ENCODE measurements around the gene IFNL1. TPM values are rescaled to one million over a fixed set of nuclear protein-coding genes. Genes with fewer than 3 reads are reported as not detected.

The IFNL1 gene
- total and polyA plus RNA-seq, 4 experiments from 2014 or later = 1.6 TPM; not detected in 3

- peaks cover 40 to 46% of the 10 kb centered on the region in 2 donors for H3K36me3 Mint-ChIP-seq
- no peaks in the 10 kb centered on the region for H3K9me3 Mint-ChIP-seq
- no peaks in the 10 kb centered on the region for H3K36me3 ChIP-seq (ENCODE audit: insufficient read depth, low read length)
- intact Hi-C loops (cut with micrococcal nuclease) = no loop called here
- POLR2A ChIA-PET (ENCODE audit: partially characterized antibody) = no interaction called here
- no peak for DNase-seq
- H3K4me3 ChIP-seq (ENCODE audit: low read length in 2 of 2) = no peak overlapping the region
- no peaks in the 10 kb centered on the region for H3K9me3 ChIP-seq (ENCODE audit: control insufficient read depth in 1 of 2, low read length in 2 of 2)
- H3K27ac Mint-ChIP-seq = peak overlapping the region in 2 of 7 donors; percentile 48 to 77
- peaks cover 2 to 13% (median 4%) of the 10 kb centered on the region in 4 donors for H3K4me1 Mint-ChIP-seq
- no peak overlapping the region for H3K4me3 Mint-ChIP-seq
- H3K4me1 ChIP-seq (ENCODE audit: insufficient read depth, low read length) = no peaks in the 10 kb centered on the region
- H3K27me3 Mint-ChIP-seq = no peaks in the 10 kb centered on the region
- H3K27ac ChIP-seq (ENCODE audit: low read depth, low read length) = no peak overlapping the region
- CTCF ChIA-PET (ENCODE audit: partially characterized antibody) = interaction anchor here (2.5 kb wide), 1 partner anchor 16 kb away, joined by 7 read pairs; no protein-coding TSS in a partner anchor
- no peaks in the 10 kb centered on the region for H3K27me3 ChIP-seq (ENCODE audit: insufficient read depth, low read length)
Observed at GRCh38 chr19:39310558-39311311, 14.5 kb downstream of the IFNL1 start.

- Histone ChIP-seq H3K4me3 (ENCODE audit: low read length in 2 of 2) (no peak overlapping the region), H3K9me3 (ENCODE audit: control insufficient read depth in 1 of 2, low read length in 2 of 2) (no peaks in the 10 kb centered on the region), H3K27me3 (ENCODE audit: insufficient read depth, low read length) (no peaks in the 10 kb centered on the region), H3K4me1 (ENCODE audit: insufficient read depth, low read length) (peaks cover 1% of the 10 kb centered on the region), H3K36me3 (ENCODE audit: insufficient read depth, low read length) (no peaks in the 10 kb centered on the region), H3K27ac (ENCODE audit: low read depth, low read length) (no peak overlapping the region)
- H3K36me3 Mint-ChIP-seq = peaks cover 42% of the 10 kb centered on the region in 2 donors
- no peaks in the 10 kb centered on the region for H3K27me3 Mint-ChIP-seq
- H3K27ac Mint-ChIP-seq = no peak overlapping the region
- ChIA-PET POLR2A (ENCODE audit: partially characterized antibody) (interaction anchor here (1.5 kb wide), 1 partner anchor 76 kb away, joined by 3 read pairs; no protein-coding TSS in a partner anchor), CTCF (ENCODE audit: partially characterized antibody) (no interaction called here)
- DNase-seq = no peak
- no peaks in the 10 kb centered on the region for H3K9me3 Mint-ChIP-seq
- intact Hi-C loops (cut with micrococcal nuclease) = no loop called here
- H3K4me3 Mint-ChIP-seq = no peak overlapping the region
- peaks cover 6 to 16% (median 10%) of the 10 kb centered on the region in 4 donors for H3K4me1 Mint-ChIP-seq
Observed at GRCh38 chr19:39314016-39314728, 18.0 kb downstream of the IFNL1 start.

GRCh38 chr19:39315933-39316332 lies 19.7 kb downstream of the IFNL1 start:
- Histone ChIP-seq H3K27me3 (ENCODE audit: insufficient read depth, low read length) (no peaks in the 10 kb centered on the region), H3K36me3 (ENCODE audit: insufficient read depth, low read length) (no peaks in the 10 kb centered on the region), H3K9me3 (ENCODE audit: control insufficient read depth in 1 of 2, low read length in 2 of 2) (no peaks in the 10 kb centered on the region), H3K4me1 (ENCODE audit: insufficient read depth, low read length) (peaks cover 13% of the 10 kb centered on the region), H3K4me3 (ENCODE audit: low read length in 2 of 2) (no peak overlapping the region), H3K27ac (ENCODE audit: low read depth, low read length) (no peak overlapping the region)
- no peak overlapping the region for H3K4me3 Mint-ChIP-seq
- H3K27me3 Mint-ChIP-seq = no peaks in the 10 kb centered on the region
- peak overlapping the region in 2 of 7 donors; percentile 29 to 72 for H3K27ac Mint-ChIP-seq
- POLR2A ChIA-PET (ENCODE audit: partially characterized antibody) = no interaction called here
- intact Hi-C loops (cut with micrococcal nuclease) = no loop called here
- H3K36me3 Mint-ChIP-seq = peaks cover 30 to 36% of the 10 kb centered on the region in 2 donors
- no peak for DNase-seq
- H3K9me3 Mint-ChIP-seq = no peaks in the 10 kb centered on the region
- CTCF ChIA-PET (ENCODE audit: partially characterized antibody) = interaction anchor here (1.5 kb wide), 1 partner anchor 12 kb away, joined by 10 read pairs; no protein-coding TSS in a partner anchor
- H3K4me1 Mint-ChIP-seq = peaks cover 8 to 19% (median 17%) of the 10 kb centered on the region in 4 donors

GRCh38 chr19:39316627-39317321 lies 20.6 kb downstream of the IFNL1 start:
- DNase-seq = no peak
- peak overlapping the region in 4 of 7 donors; percentile 27 to 63 (median 52) for H3K27ac Mint-ChIP-seq

GRCh38 chr19:39317476-39317875 lies 21.3 kb downstream of the IFNL1 start:
- peaks cover 13% of the 10 kb centered on the region for H3K4me1 ChIP-seq (ENCODE audit: insufficient read depth, low read length)
- Mint-ChIP-seq H3K27me3 (no peaks in the 10 kb centered on the region), H3K27ac (peak overlapping the region in 2 of 7 donors; percentile 27 to 41), H3K36me3 (peaks cover 20 to 25% of the 10 kb centered on the region in 2 donors), H3K9me3 (no peaks in the 10 kb centered on the region), H3K4me1 (peaks cover 13 to 30% (median 24%) of the 10 kb centered on the region in 4 donors), H3K4me3 (no peak overlapping the region)
- ChIA-PET CTCF (ENCODE audit: partially characterized antibody) (no interaction called here), POLR2A (ENCODE audit: partially characterized antibody) (no interaction called here)
- H3K27ac ChIP-seq (ENCODE audit: low read depth, low read length) = no peak overlapping the region
- H3K36me3 ChIP-seq (ENCODE audit: insufficient read depth, low read length) = no peaks in the 10 kb centered on the region
- no peaks in the 10 kb centered on the region for H3K9me3 ChIP-seq (ENCODE audit: control insufficient read depth in 1 of 2, low read length in 2 of 2)
- DNase-seq = no peak
- H3K27me3 ChIP-seq (ENCODE audit: insufficient read depth, low read length) = no peaks in the 10 kb centered on the region
- H3K4me3 ChIP-seq (ENCODE audit: low read length in 2 of 2) = no peak overlapping the region
- intact Hi-C loops (cut with micrococcal nuclease) = no loop called here

More at GRCh38 chr19:39316627-39317321, 20.6 kb downstream of the IFNL1 start:
- H3K4me1 Mint-ChIP-seq = peaks cover 13 to 27% (median 22%) of the 10 kb centered on the region in 4 donors
- peaks cover 13% of the 10 kb centered on the region for H3K4me1 ChIP-seq (ENCODE audit: insufficient read depth, low read length)
- no peaks in the 10 kb centered on the region for H3K36me3 ChIP-seq (ENCODE audit: insufficient read depth, low read length)
- no peaks in the 10 kb centered on the region for H3K27me3 ChIP-seq (ENCODE audit: insufficient read depth, low read length)
- intact Hi-C loops (cut with micrococcal nuclease) = no loop called here
- no peak overlapping the region for H3K4me3 ChIP-seq (ENCODE audit: low read length in 2 of 2)
- H3K4me3 Mint-ChIP-seq = peak overlapping the region in 1 of 8 donors; percentile 7
- H3K27ac ChIP-seq (ENCODE audit: low read depth, low read length) = no peak overlapping the region
- peaks cover 24 to 29% of the 10 kb centered on the region in 2 donors for H3K36me3 Mint-ChIP-seq
- H3K9me3 ChIP-seq (ENCODE audit: control insufficient read depth in 1 of 2, low read length in 2 of 2) = no peaks in the 10 kb centered on the region
- H3K27me3 Mint-ChIP-seq = no peaks in the 10 kb centered on the region
- POLR2A ChIA-PET (ENCODE audit: partially characterized antibody) = no interaction called here
- CTCF ChIA-PET (ENCODE audit: partially characterized antibody) = interaction anchor here (1.5 kb wide), 1 partner anchor 11 kb away, joined by 10 read pairs; no protein-coding TSS in a partner anchor
- no peaks in the 10 kb centered on the region for H3K9me3 Mint-ChIP-seq

GRCh38 chr19:39318071-39318470 lies 21.9 kb downstream of the IFNL1 start:
- Mint-ChIP-seq H3K4me1 (peaks cover 13 to 33% (median 27%) of the 10 kb centered on the region in 4 donors), H3K27me3 (no peaks in the 10 kb centered on the region), H3K36me3 (peaks cover 17 to 22% of the 10 kb centered on the region in 2 donors), H3K4me3 (peak overlapping the region in 2 of 8 donors; percentile 22 to 32), H3K9me3 (no peaks in the 10 kb centered on the region), H3K27ac (peak overlapping the region in 5 of 7 donors; percentile 27 to 75 (median 50))
- intact Hi-C loops (cut with micrococcal nuclease) = no loop called here
- Histone ChIP-seq H3K4me1 (ENCODE audit: insufficient read depth, low read length) (peaks cover 13% of the 10 kb centered on the region), H3K4me3 (ENCODE audit: low read length in 2 of 2) (no peak overlapping the region), H3K36me3 (ENCODE audit: insufficient read depth, low read length) (no peaks in the 10 kb centered on the region), H3K27me3 (ENCODE audit: insufficient read depth, low read length) (no peaks in the 10 kb centered on the region), H3K27ac (ENCODE audit: low read depth, low read length) (no peak overlapping the region), H3K9me3 (ENCODE audit: control insufficient read depth in 1 of 2, low read length in 2 of 2) (no peaks in the 10 kb centered on the region)
- CTCF ChIA-PET (ENCODE audit: partially characterized antibody) = no interaction called here
- no peak for DNase-seq
- POLR2A ChIA-PET (ENCODE audit: partially characterized antibody) = no interaction called here

- Histone ChIP-seq H3K9me3 (ENCODE audit: control insufficient read depth in 1 of 2, low read length in 2 of 2) (no peaks in the 10 kb centered on the region), H3K36me3 (ENCODE audit: insufficient read depth, low read length) (no peaks in the 10 kb centered on the region), H3K4me3 (ENCODE audit: low read length in 2 of 2) (no peak overlapping the region), H3K4me1 (ENCODE audit: insufficient read depth, low read length) (peaks cover 13% of the 10 kb centered on the region), H3K27ac (ENCODE audit: low read depth, low read length) (no peak overlapping the region), H3K27me3 (ENCODE audit: insufficient read depth, low read length) (no peaks in the 10 kb centered on the region)
- H3K27ac Mint-ChIP-seq = peak overlapping the region in 5 of 7 donors; percentile 18 to 88 (median 68)
- intact Hi-C loops (cut with micrococcal nuclease) = no loop called here
- no peaks in the 10 kb centered on the region for H3K27me3 Mint-ChIP-seq
- H3K4me3 Mint-ChIP-seq = peak overlapping the region; percentile 66 to 85 (median 75)
- peaks cover 13 to 37% (median 27%) of the 10 kb centered on the region in 4 donors for H3K4me1 Mint-ChIP-seq
- ChIA-PET POLR2A (ENCODE audit: partially characterized antibody) (no interaction called here), CTCF (ENCODE audit: partially characterized antibody) (no interaction called here)
- peaks cover 11 to 19% of the 10 kb centered on the region in 2 donors for H3K36me3 Mint-ChIP-seq
- no peak for DNase-seq
- H3K9me3 Mint-ChIP-seq = no peaks in the 10 kb centered on the region
Observed at GRCh38 chr19:39318690-39319089, 22.5 kb downstream of the IFNL1 start.

Measured in CD4-positive, alpha-beta memory T cell (primary cell).